ENCODE data around the gene OXCT1. TPM values are rescaled to one million over a fixed set of nuclear protein-coding genes. Genes with fewer than 3 reads are reported as not detected.

OXCT1 gene
- total and polyA plus RNA-seq, 2 of the 8 experiments (the other 6 are each of a cell fraction or from before 2014, with no cell fraction given) = 10.1 to 28.2 TPM

DNA sequence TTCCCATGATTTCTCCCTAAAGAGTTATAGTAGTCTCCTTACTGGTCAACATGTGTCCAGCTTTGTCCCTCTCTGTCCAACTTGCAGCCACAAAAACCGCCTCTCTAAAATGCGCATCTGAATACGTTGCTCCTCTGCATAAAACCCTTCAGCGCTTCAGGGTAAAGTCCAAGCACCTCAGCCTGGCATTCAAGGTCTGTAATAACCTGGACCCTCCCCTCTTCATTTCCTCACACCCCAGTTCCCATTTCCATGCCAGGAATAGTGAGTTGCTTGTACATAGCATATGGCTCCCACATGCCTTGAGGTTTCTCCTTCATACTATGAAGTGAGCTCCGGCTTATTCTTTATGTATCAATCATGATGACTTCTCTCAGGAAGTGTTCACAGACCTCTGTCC lies 101.5 kb downstream of the OXCT1 start:
- H3K4me1 ChIP-seq (replicated peaks in 1 of 4; ENCODE audit: control insufficient read depth in 3 of 4, insufficient read depth in 4 of 4, low read length in 3 of 4) = no peaks in the 10 kb centered on the region
- H3K36me3 ChIP-seq (ENCODE audit: control insufficient read depth in 2 of 4, insufficient read depth in 4 of 4, low read length in 3 of 4) = no peaks in the 10 kb centered on the region
- H4K5ac ChIP-seq (ENCODE audit: insufficient read length, low read depth, low read length) = no peak overlapping the region
- H4K91ac ChIP-seq (replicated peaks; ENCODE audit: insufficient read length, low read length) = no peak overlapping the region
- no peak overlapping the region for H3K14ac ChIP-seq (ENCODE audit: insufficient read length)
- H2BK12ac ChIP-seq (ENCODE audit: low read depth, low read length) = no peak overlapping the region
- no peak for FAIRE-seq
- no peak overlapping the region for H3K23ac ChIP-seq (ENCODE audit: insufficient read length)
- H2AFZ ChIP-seq (ENCODE audit: low read length) = no peak overlapping the region
- H3K27me3 ChIP-seq (replicated peaks in 1 of 4; ENCODE audit: control insufficient read depth in 3 of 4, extremely low read depth in 1 of 4, insufficient read depth in 3 of 4, low read length in 3 of 4) = no peaks in the 10 kb centered on the region
- no peak overlapping the region for H3K9ac ChIP-seq (replicated peaks in 1 of 4; ENCODE audit: extremely low read depth in 1 of 4, low read depth in 3 of 4, low read length in 3 of 4)
- no peak overlapping the region for H4K8ac ChIP-seq (ENCODE audit: extremely low read depth, insufficient read depth, low read length)
- POLR2A ChIA-PET (ENCODE audit: partially characterized antibody) = interaction anchor here (1.0 to 1.2 kb wide), 2 partner anchors 9 to 935 kb away, joined by 3 read pairs; no protein-coding TSS in a partner anchor
- H3K79me1 ChIP-seq (ENCODE audit: low read depth, low read length) = no peaks in the 10 kb centered on the region
- no peak overlapping the region for H2AK5ac ChIP-seq (ENCODE audit: low read depth, low read length)
- CTCF ChIA-PET (ENCODE audit: partially characterized antibody) = interaction anchor here (0.6 to 6.5 kb wide), 6 partner anchors 9 to 172 kb away, joined by 3 to 30 read pairs (median 3); no protein-coding TSS in a partner anchor
- no peaks in the 10 kb centered on the region for H3K79me2 ChIP-seq (ENCODE audit: control insufficient read depth in 1 of 2, insufficient read depth in 2 of 2, low read length in 2 of 2)
- H3K27ac ChIP-seq (ENCODE audit: low read depth, low read length) = no peak overlapping the region
- TF ChIP-seq KDM1A (IDR thresholded peaks at IDR 0.05; ENCODE audit: borderline replicate concordance, low read length) (no peak), TAF1 (IDR thresholded peaks at IDR 0.05; ENCODE audit: low read depth, low read length) (no peak), SRF (IDR thresholded peaks at IDR 0.05; ENCODE audit: low read depth, low read length) (no peak), SIX5 (IDR thresholded peaks at IDR 0.05; ENCODE audit: low read depth, low read length) (no peak), TBP (IDR thresholded peaks at IDR 0.05; ENCODE audit: low read depth, low read length) (no peak), POLR2AphosphoS5 (IDR thresholded peaks at IDR 0.05; ENCODE audit: low read depth, low read length) (no peak), SIN3A (conservative IDR thresholded peaks at IDR 0.05 in 1 of 2, IDR thresholded peaks at IDR 0.05 in 1 of 2; ENCODE audit: low read depth in 1 of 2, low read length in 2 of 2) (no peak), RNF2 (IDR thresholded peaks at IDR 0.05; ENCODE audit: borderline replicate concordance, low read depth, low read length, missing control alignments, poor library complexity, severe bottlenecking) (no peak), NANOG (IDR thresholded peaks at IDR 0.05; ENCODE audit: insufficient read depth, low read depth, low read length, poor library complexity, severe bottlenecking) (no peak), RFX5 (IDR thresholded peaks at IDR 0.05; ENCODE audit: borderline replicate concordance, low read depth, low read length) (no peak), FOSL1 (IDR thresholded peaks at IDR 0.05; ENCODE audit: insufficient read depth, low read depth, low read length) (no peak), CHD2 (IDR thresholded peaks at IDR 0.05; ENCODE audit: low read length) (no peak), HDAC2 (IDR thresholded peaks at IDR 0.05; ENCODE audit: borderline replicate concordance in 1 of 2, low read depth in 2 of 2, low read length in 2 of 2) (no peak)
- H2BK20ac ChIP-seq (ENCODE audit: low read length) = no peak overlapping the region
- WGBS, 2 experiments (ENCODE audit: extremely low coverage in 1 of 2, insufficient coverage in 1 of 2, insufficient read length in 1 of 2, insufficient replicate concordance in 2 of 2, low coverage in 1 of 2, low lambda C conversion rate in 2 of 2, missing lambda C conversion rate in 1 of 2) = 94% methylated on average over 5 of the region's 5 CpGs; no CpG with 5 or more reads in 1 of the 2 experiments
- H3K18ac ChIP-seq (ENCODE audit: extremely low read depth, low read length) = no peak overlapping the region
- no peaks in the 10 kb centered on the region for H4K20me1 ChIP-seq (replicated peaks in 1 of 2; ENCODE audit: control insufficient read depth in 1 of 2, insufficient read depth in 2 of 2, low read length in 2 of 2)
- H3K4ac ChIP-seq (replicated peaks; ENCODE audit: insufficient read length, low read depth, low read length) = no peak overlapping the region
- no peak overlapping the region for H3K4me2 ChIP-seq (ENCODE audit: insufficient read depth in 1 of 2, low read depth in 2 of 2, low read length in 2 of 2)
- H3K56ac ChIP-seq (replicated peaks; ENCODE audit: insufficient read length, low read depth, low read length) = no peak overlapping the region
- no peak for DNase-seq (ENCODE audit: low read depth in 1 of 2, low spot score in 2 of 2)
- H3K4me3 ChIP-seq (ENCODE audit: extremely low read depth in 1 of 4, insufficient read depth in 2 of 4, low read depth in 3 of 4, low read length in 4 of 4) = no peak overlapping the region
- no peaks in the 10 kb centered on the region for H3K9me3 ChIP-seq (ENCODE audit: insufficient read depth in 2 of 2, low read depth in 1 of 2, low read length in 1 of 2)
- no peak overlapping the region for H2BK5ac ChIP-seq (ENCODE audit: low read depth, low read length)
- H2BK120ac ChIP-seq (replicated peaks; ENCODE audit: low read depth, low read length) = no peak overlapping the region
- no peak overlapping the region for H2BK15ac ChIP-seq (ENCODE audit: low read length)
- no peaks in the 10 kb centered on the region for H3K23me2 ChIP-seq (ENCODE audit: low read depth, low read length)

Measured in H1 (cell line).